ENCODE measurements around the gene MELTF. TPM values are rescaled to one million over a fixed set of nuclear protein-coding genes. Genes with fewer than 3 reads are reported as not detected.

Gene MELTF
- total RNA-seq, 4 donors from 2014 or later = 2.7 to 13.8 (median 4.3) TPM

GRCh38 chr3:197050511-197050910 lies 20.9 kb upstream of the MELTF start:
- Histone ChIP-seq H3K27ac (no peak overlapping the region), H3K36me3 (peaks cover 19 to 26% of the 10 kb centered on the region in 2 donors), H3K4me1 (no peaks in the 10 kb centered on the region), H3K27me3 (no peaks in the 10 kb centered on the region), H3K4me3 (replicated peaks in 1 of 3) (no peak overlapping the region), H3K9me3 (no peaks in the 10 kb centered on the region)
- 90 to 93% methylated on average over 2 of the region's 2 CpGs for WGBS, 2 donors
- no peak for DNase-seq
- intact Hi-C loops (cut with DNase I) = no loop called here
- TF ChIP-seq POLR2A (IDR thresholded peaks at IDR 0.05) (no peak), CTCF (IDR thresholded peaks at IDR 0.05) (no peak)

- Histone ChIP-seq H3K9me3 (no peaks in the 10 kb centered on the region), H3K27ac (no peak overlapping the region), H3K4me3 (replicated peaks in 1 of 3) (no peak overlapping the region), H3K4me1 (no peaks in the 10 kb centered on the region), H3K36me3 (peaks cover 0 to 13% of the 10 kb centered on the region in 2 donors), H3K27me3 (no peaks in the 10 kb centered on the region)
- TF ChIP-seq CTCF (IDR thresholded peaks at IDR 0.05) (no peak), POLR2A (IDR thresholded peaks at IDR 0.05) (no peak)
- 93 to 96% methylated on average over 4 of the region's 4 CpGs for WGBS, 2 donors
- DNase-seq = no peak
- intact Hi-C loops (cut with DNase I) = no loop called here
These were observed 12.9 kb upstream of the MELTF start for GRCh38 chr3:197042539-197042938.

GRCh38 chr3:197041875-197042488 lies 12.4 kb upstream of the MELTF start:
- no peaks in the 10 kb centered on the region for H3K4me1 ChIP-seq
- H3K36me3 ChIP-seq = peaks cover 0 to 13% of the 10 kb centered on the region in 2 donors
- no peak overlapping the region for H3K4me3 ChIP-seq (replicated peaks in 1 of 3)
- WGBS, 2 donors = 96% methylated on average over 6 of the region's 6 CpGs
- no peaks in the 10 kb centered on the region for H3K9me3 ChIP-seq
- no peak for DNase-seq
- H3K27ac ChIP-seq = no peak overlapping the region
- intact Hi-C loops (cut with DNase I) = no loop called here
- H3K27me3 ChIP-seq = no peaks in the 10 kb centered on the region
- TF ChIP-seq POLR2A (IDR thresholded peaks at IDR 0.05) (no peak), CTCF (IDR thresholded peaks at IDR 0.05) (no peak)

GRCh38 chr3:197040658-197041057 lies 11.0 kb upstream of the MELTF start:
- WGBS, 2 donors = 74 to 89% methylated on average over 4 of the region's 4 CpGs
- H3K9me3 ChIP-seq = no peaks in the 10 kb centered on the region
- H3K27ac ChIP-seq = no peak overlapping the region
- TF ChIP-seq POLR2A (IDR thresholded peaks at IDR 0.05) (no peak), CTCF (IDR thresholded peaks at IDR 0.05) (no peak)
- intact Hi-C loops (cut with DNase I) = no loop called here
- H3K27me3 ChIP-seq = no peaks in the 10 kb centered on the region
- peaks cover 0 to 3% of the 10 kb centered on the region in 2 donors for H3K36me3 ChIP-seq
- no peak overlapping the region for H3K4me3 ChIP-seq (replicated peaks in 1 of 3)
- peaks cover 0 to 5% of the 10 kb centered on the region in 2 donors for H3K4me1 ChIP-seq
- DNase-seq = no peak

GRCh38 chr3:197038679-197039462 lies 9.3 kb upstream of the MELTF start:
- Histone ChIP-seq H3K4me1 (peaks cover 0 to 5% of the 10 kb centered on the region in 2 donors), H3K27me3 (no peaks in the 10 kb centered on the region), H3K9me3 (no peaks in the 10 kb centered on the region), H3K36me3 (peaks cover 0 to 3% of the 10 kb centered on the region in 2 donors), H3K27ac (no peak overlapping the region), H3K4me3 (replicated peaks in 1 of 3) (no peak overlapping the region)
- DNase-seq = no peak
- WGBS, 2 donors = 73 to 82% methylated on average over 14 of the region's 14 CpGs
- no peak for TF ChIP-seq POLR2A (IDR thresholded peaks at IDR 0.05)
- TF ChIP-seq CTCF (IDR thresholded peaks at IDR 0.05) = no peak
- intact Hi-C loops (cut with DNase I) = no loop called here
